ENCODE results near the gene TCP11L2. TPM values are rescaled to one million over a fixed set of nuclear protein-coding genes. Genes with fewer than 3 reads are reported as not detected.
A peak's percentile ranks its signal among the peaks of the same experiment; 100 is the strongest.
"Not testable (repeated sequence)": the region's sequence is repeated elsewhere in the genome, so short reads cannot be mapped to it uniquely, and the experiment has no call there.

TCP11L2 gene
- total RNA-seq, 3 donors from 2014 or later = 2.5 to 3.9 (median 2.6) TPM

GRCh38 chr12:106358396-106359241 is 56.1 kb downstream of the TCP11L2 start:
- Mint-ChIP-seq H3K4me1 (ENCODE audit: low read depth) (peaks cover 19% of the 10 kb centered on the region), H3K4me3 (peak overlapping the region; percentile 91), H3K9me3 (no peaks in the 10 kb centered on the region), H3K36me3 (ENCODE audit: insufficient read depth) (peaks cover 3% of the 10 kb centered on the region), H3K27me3 (ENCODE audit: low read depth) (no peaks in the 10 kb centered on the region)
- no peak for DNase-seq
- no peak for ATAC-seq

GRCh38 chr12:106359646-106360399 is 57.3 kb downstream of the TCP11L2 start:
- H3K4me1 Mint-ChIP-seq (ENCODE audit: low read depth) = peaks cover 19% of the 10 kb centered on the region
- DNase-seq = no peak
- peaks cover 3% of the 10 kb centered on the region for H3K36me3 Mint-ChIP-seq (ENCODE audit: insufficient read depth)
- ATAC-seq = no peak
- H3K4me3 Mint-ChIP-seq = peak overlapping the region; percentile 42
- no peaks in the 10 kb centered on the region for H3K27me3 Mint-ChIP-seq (ENCODE audit: low read depth)
- no peaks in the 10 kb centered on the region for H3K9me3 Mint-ChIP-seq

DNA sequence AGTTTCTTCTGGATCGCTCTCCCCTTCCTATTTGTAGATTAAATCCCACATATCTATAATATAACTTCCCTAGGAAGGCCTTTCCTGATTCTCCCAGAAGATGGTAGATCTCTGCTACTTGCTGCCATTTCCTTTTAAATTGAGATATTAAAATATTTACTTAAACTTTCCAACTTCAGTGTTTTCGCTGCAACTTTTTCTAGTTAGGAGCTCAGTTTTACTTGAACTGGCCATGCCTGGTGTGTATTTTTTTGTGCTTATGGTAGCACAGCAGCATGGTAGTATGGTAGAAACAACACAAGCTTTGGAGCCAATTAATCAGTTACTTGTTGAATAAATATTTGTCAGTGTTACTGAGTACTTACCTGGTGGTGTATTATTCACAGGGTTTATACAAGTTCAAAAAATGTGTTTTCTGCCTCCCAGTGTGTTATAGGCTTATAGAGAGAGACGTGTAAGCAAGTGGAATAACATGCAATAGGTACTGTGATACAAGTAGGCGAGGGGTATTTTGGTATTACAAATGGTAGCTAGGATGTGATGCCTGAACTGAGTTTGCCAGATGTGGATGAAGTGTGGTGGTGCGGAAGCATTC is 58.0 kb downstream of the TCP11L2 start:
- Mint-ChIP-seq H3K4me1 (ENCODE audit: low read depth) (peaks cover 19% of the 10 kb centered on the region), H3K36me3 (ENCODE audit: insufficient read depth) (peaks cover 4% of the 10 kb centered on the region), H3K9me3 (no peaks in the 10 kb centered on the region), H3K27me3 (ENCODE audit: low read depth) (no peaks in the 10 kb centered on the region), H3K4me3 (no peak overlapping the region)
- DNase-seq (no peak), ATAC-seq (no peak)

DNA sequence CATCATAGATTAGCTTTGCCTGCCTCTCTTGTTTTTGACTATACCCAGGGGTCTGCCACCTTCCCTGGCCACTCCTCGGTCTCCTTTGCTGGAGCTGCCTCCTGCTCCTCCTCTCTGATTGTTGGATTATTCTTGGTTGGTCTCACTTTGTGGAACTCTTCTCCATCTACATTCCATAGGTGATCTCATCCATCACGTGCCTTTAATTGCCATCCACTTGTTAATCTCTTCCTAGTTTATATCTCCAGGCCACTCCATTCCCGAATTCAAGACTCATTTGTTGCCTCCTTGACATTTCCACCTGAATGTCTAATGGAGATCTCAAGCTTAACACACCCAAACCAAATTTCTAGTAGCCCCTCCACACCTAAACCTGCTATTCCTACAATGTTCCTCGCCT is 60.4 kb downstream of the TCP11L2 start:
- Mint-ChIP-seq H3K36me3 (ENCODE audit: insufficient read depth) (peaks cover 10% of the 10 kb centered on the region), H3K4me3 (no peak overlapping the region), H3K27me3 (ENCODE audit: low read depth) (no peaks in the 10 kb centered on the region), H3K9me3 (no peaks in the 10 kb centered on the region), H3K4me1 (ENCODE audit: low read depth) (peaks cover 12% of the 10 kb centered on the region)
- ATAC-seq (no peak), DNase-seq (no peak)

GRCh38 chr12:106364261-106364660 is 61.7 kb downstream of the TCP11L2 start:
- Mint-ChIP-seq H3K4me3 (no peak overlapping the region), H3K4me1 (ENCODE audit: low read depth) (peaks cover 3% of the 10 kb centered on the region), H3K36me3 (ENCODE audit: insufficient read depth) (peaks cover 10% of the 10 kb centered on the region), H3K27me3 (ENCODE audit: low read depth) (no peaks in the 10 kb centered on the region), H3K9me3 (no peaks in the 10 kb centered on the region)
- no peak for DNase-seq
- ATAC-seq = no peak

- peaks cover 42% of the 10 kb centered on the region for H3K36me3 Mint-ChIP-seq (ENCODE audit: insufficient read depth)
- DNase-seq = no peak
Observed at GRCh38 chr12:106369624-106370346, 67.3 kb downstream of the TCP11L2 start.

GRCh38 chr12:106378788-106379187 is 76.3 kb downstream of the TCP11L2 start:
- Mint-ChIP-seq H3K4me3 (no peak overlapping the region), H3K27me3 (ENCODE audit: low read depth) (no peaks in the 10 kb centered on the region), H3K9me3 (peaks cover 4% of the 10 kb centered on the region), H3K4me1 (ENCODE audit: low read depth) (peaks cover 12% of the 10 kb centered on the region), H3K36me3 (ENCODE audit: insufficient read depth) (peaks cover 59% of the 10 kb centered on the region)
- DNase-seq (no peak), ATAC-seq (no peak)

More at GRCh38 chr12:106369624-106370346, 67.3 kb downstream of the TCP11L2 start:
- Mint-ChIP-seq H3K27me3 (ENCODE audit: low read depth) (no peaks in the 10 kb centered on the region), H3K4me3 (no peak overlapping the region), H3K4me1 (ENCODE audit: low read depth) (no peaks in the 10 kb centered on the region), H3K9me3 (no peaks in the 10 kb centered on the region)
- no peak for ATAC-seq

DNA sequence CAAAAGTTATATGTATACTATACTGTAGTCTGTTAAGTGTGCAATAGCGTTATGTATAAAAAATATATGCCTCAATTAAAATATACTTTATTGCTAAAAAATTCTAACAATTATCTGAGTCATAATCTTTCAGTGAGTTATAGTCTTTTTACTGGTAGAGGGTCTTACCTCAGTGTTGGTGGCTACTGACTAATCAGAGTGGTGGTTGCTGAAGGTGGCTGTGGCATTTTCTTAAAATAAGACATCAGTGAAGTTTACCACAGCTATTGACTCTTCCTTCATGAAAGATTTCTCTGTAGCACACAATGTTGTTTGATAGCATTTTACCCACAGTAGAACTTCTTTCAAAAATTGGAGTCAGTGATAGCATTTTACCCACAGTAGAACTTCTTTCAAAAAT is 78.4 kb downstream of the TCP11L2 start:
- Mint-ChIP-seq H3K27me3 (ENCODE audit: low read depth) (no peaks in the 10 kb centered on the region), H3K9me3 (peaks cover 4% of the 10 kb centered on the region), H3K4me1 (ENCODE audit: low read depth) (peaks cover 14% of the 10 kb centered on the region), H3K4me3 (no peak overlapping the region), H3K36me3 (ENCODE audit: insufficient read depth) (peaks cover 46% of the 10 kb centered on the region)
- ATAC-seq (no peak), DNase-seq (no peak)

GRCh38 chr12:106381866-106382265 is 79.3 kb downstream of the TCP11L2 start:
- H3K4me3 Mint-ChIP-seq; DNase-seq; H3K9me3 Mint-ChIP-seq; H3K27me3 Mint-ChIP-seq (ENCODE audit: low read depth); ATAC-seq: not testable (repeated sequence)
- Mint-ChIP-seq H3K4me1 (ENCODE audit: low read depth) (peaks cover 14% of the 10 kb centered on the region), H3K36me3 (ENCODE audit: insufficient read depth) (peaks cover 41% of the 10 kb centered on the region)

DNA sequence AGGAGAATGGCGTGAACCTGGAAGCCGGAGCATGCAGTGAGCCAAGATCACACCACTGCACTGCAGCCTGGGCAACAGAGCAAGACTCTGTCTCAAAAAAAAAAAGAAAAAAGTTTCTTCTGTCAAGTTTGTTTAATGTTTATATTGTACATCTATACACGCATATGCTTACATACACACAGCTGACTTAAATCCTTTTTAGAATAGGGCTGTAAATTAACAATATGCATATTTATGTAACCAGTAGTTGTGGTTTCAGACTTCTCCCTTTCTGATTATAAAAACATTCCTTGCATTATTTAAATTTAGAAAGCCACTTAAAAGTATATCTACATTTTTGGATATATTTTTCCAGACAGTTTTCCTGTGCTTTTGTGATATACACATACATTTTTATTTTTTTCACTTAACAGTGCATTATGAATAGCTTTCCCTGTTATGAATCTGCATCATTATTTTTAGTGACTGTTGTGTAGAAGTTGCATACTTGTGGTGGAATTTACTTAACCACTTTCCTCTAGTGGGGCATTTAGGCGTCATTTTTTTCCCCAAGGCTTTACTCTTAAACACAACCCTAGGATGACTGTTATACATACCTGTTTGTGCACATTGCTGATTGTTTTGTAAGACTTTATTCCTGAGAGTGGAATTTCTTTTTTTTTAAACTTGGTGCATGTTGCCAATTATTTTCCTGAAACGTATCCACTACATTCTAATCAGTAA is 84.4 kb downstream of the TCP11L2 start:
- H3K36me3 Mint-ChIP-seq (ENCODE audit: insufficient read depth) = peaks cover 34% of the 10 kb centered on the region
- ATAC-seq (no peak), DNase-seq (no peak)
- no peaks in the 10 kb centered on the region for H3K27me3 Mint-ChIP-seq (ENCODE audit: low read depth)
- H3K9me3 Mint-ChIP-seq = peaks cover 4% of the 10 kb centered on the region
- H3K4me3 Mint-ChIP-seq = no peak overlapping the region
- peaks cover 2% of the 10 kb centered on the region for H3K4me1 Mint-ChIP-seq (ENCODE audit: low read depth)

DNA sequence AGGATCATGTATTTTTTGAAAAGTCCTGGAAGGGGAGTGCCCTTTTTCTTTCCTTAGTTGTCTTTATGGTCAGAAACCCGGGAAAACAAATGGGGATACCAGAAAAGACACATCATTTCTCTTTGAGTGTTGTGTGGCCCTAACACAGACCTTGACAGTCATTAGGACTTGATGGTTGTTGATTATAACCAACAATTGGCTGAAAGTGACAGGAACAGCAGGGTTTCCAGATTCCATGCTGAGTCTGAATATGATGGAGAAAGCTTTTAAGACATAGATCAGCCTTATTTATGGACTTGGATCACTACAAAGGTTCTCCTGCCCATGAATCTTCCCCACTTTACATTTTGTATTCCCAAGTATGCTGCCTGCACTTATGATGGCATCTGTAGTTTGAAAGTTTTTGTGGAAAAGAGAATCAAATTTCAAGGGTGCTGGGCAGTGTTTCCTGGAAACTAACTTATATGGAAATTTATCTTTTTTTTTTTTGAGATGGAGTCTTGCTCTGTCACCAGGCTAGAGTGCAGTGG is 85.4 kb downstream of the TCP11L2 start:
- H3K4me3 Mint-ChIP-seq = no peak overlapping the region
- ATAC-seq (no peak), DNase-seq (no peak)
- H3K9me3 Mint-ChIP-seq = no peaks in the 10 kb centered on the region
- H3K27me3 Mint-ChIP-seq (ENCODE audit: low read depth) = no peaks in the 10 kb centered on the region
- H3K36me3 Mint-ChIP-seq (ENCODE audit: insufficient read depth) = peaks cover 31% of the 10 kb centered on the region
- H3K4me1 Mint-ChIP-seq (ENCODE audit: low read depth) = peaks cover 2% of the 10 kb centered on the region

- no peaks in the 10 kb centered on the region for H3K9me3 Mint-ChIP-seq
- ATAC-seq (no peak), DNase-seq (no peak)
- no peak overlapping the region for H3K4me3 Mint-ChIP-seq
- peaks cover 2% of the 10 kb centered on the region for H3K4me1 Mint-ChIP-seq (ENCODE audit: low read depth)
- peaks cover 34% of the 10 kb centered on the region for H3K36me3 Mint-ChIP-seq (ENCODE audit: insufficient read depth)
- H3K27me3 Mint-ChIP-seq (ENCODE audit: low read depth) = no peaks in the 10 kb centered on the region
Observed at GRCh38 chr12:106389151-106389550, 86.6 kb downstream of the TCP11L2 start.

DNA sequence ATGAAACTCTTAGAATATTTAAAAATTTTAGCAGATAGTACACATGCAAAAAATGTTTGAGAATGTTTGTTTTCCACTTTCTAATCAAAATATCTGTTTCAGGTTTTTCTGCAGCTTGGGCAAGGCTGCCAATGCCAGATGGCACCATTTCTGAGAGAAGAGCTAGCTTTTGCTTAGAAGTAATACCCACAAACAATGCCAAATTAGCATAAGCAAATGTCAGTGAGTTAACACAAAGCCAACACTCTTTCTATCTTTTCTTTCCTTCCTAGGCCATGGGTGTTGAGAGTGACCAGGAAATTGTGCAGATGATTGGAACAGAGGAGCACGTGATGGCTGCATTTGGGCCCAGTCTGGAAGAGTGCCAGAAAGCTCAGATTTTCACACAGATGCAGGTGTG is 90.2 kb downstream of the TCP11L2 start:
- H3K4me1 Mint-ChIP-seq (ENCODE audit: low read depth) = no peaks in the 10 kb centered on the region
- DNase-seq (no peak), ATAC-seq (no peak)
- H3K36me3 Mint-ChIP-seq (ENCODE audit: insufficient read depth) = peaks cover 53% of the 10 kb centered on the region
- H3K27me3 Mint-ChIP-seq (ENCODE audit: low read depth) = no peaks in the 10 kb centered on the region
- no peak overlapping the region for H3K4me3 Mint-ChIP-seq
- H3K9me3 Mint-ChIP-seq = no peaks in the 10 kb centered on the region

Measured in activated T-cell treated with anti-CD3 and anti-CD28 coated beads, Interleukin-2, amount 50 U/mL, for 4 hours (primary cell).